ENCODE results near the gene COL6A1.

DNA sequence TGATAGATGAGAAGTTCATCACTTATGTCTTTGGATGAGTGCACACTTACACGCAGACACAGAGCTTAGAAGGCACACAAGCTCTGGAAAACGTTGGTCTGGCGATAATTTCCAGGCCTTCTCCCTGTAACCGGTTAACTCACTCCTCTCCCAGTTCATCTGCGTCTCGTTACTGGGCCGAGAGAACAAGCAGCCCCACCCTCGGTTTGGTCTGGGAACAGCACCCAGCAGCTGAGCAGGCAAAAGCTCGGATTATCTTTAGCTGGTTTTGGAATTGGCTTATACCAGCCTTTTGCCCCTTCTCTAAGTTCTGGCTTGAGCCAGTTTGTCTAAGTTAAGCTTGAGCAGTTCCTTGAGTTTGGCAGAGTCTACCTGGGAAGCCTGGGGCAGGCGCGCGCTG is 27.3 kb upstream of the COL6A1 start:
- TF ChIP-seq CTCF (IDR thresholded peaks at IDR 0.05) (no peak), EP300 (IDR thresholded peaks at IDR 0.05; ENCODE audit: borderline replicate concordance in 1 of 2, low read depth in 1 of 2, low read length in 1 of 2) (no peak), POLR2AphosphoS5 (IDR thresholded peaks at IDR 0.05; ENCODE audit: low read depth, low read length) (no peak), SMC3 (IDR thresholded peaks at IDR 0.05; ENCODE audit: low read depth, low read length) (no peak), FOXJ3 (CRISPR knock-in tag; IDR thresholded peaks at IDR 0.05) (no peak), MEF2A (IDR thresholded peaks at IDR 0.05; ENCODE audit: borderline replicate concordance, low read depth) (no peak)
- TF ChIP-seq, protein P1, sequence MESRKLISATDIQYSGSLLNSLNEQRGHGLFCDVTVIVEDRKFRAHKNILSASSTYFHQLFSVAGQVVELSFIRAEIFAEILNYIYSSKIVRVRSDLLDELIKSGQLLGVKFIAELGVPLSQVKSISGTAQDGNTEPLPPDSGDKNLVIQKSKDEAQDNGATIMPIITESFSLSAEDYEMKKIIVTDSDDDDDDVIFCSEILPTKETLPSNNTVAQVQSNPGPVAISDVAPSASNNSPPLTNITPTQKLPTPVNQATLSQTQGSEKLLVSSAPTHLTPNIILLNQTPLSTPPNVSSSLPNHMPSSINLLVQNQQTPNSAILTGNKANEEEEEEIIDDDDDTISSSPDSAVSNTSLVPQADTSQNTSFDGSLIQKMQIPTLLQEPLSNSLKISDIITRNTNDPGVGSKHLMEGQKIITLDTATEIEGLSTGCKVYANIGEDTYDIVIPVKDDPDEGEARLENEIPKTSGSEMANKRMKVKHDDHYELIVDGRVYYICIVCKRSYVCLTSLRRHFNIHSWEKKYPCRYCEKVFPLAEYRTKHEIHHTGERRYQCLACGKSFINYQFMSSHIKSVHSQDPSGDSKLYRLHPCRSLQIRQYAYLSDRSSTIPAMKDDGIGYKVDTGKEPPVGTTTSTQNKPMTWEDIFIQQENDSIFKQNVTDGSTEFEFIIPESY (IDR thresholded peaks at IDR 0.05; ENCODE audit: borderline replicate concordance, low read depth): no peak
- TF ChIP-seq, protein P2, sequence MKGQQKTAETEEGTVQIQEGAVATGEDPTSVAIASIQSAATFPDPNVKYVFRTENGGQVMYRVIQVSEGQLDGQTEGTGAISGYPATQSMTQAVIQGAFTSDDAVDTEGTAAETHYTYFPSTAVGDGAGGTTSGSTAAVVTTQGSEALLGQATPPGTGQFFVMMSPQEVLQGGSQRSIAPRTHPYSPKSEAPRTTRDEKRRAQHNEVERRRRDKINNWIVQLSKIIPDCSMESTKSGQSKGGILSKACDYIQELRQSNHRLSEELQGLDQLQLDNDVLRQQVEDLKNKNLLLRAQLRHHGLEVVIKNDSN (IDR thresholded peaks at IDR 0.05; ENCODE audit: borderline replicate concordance, low read depth): no peak
- TF ChIP-seq, protein P3, sequence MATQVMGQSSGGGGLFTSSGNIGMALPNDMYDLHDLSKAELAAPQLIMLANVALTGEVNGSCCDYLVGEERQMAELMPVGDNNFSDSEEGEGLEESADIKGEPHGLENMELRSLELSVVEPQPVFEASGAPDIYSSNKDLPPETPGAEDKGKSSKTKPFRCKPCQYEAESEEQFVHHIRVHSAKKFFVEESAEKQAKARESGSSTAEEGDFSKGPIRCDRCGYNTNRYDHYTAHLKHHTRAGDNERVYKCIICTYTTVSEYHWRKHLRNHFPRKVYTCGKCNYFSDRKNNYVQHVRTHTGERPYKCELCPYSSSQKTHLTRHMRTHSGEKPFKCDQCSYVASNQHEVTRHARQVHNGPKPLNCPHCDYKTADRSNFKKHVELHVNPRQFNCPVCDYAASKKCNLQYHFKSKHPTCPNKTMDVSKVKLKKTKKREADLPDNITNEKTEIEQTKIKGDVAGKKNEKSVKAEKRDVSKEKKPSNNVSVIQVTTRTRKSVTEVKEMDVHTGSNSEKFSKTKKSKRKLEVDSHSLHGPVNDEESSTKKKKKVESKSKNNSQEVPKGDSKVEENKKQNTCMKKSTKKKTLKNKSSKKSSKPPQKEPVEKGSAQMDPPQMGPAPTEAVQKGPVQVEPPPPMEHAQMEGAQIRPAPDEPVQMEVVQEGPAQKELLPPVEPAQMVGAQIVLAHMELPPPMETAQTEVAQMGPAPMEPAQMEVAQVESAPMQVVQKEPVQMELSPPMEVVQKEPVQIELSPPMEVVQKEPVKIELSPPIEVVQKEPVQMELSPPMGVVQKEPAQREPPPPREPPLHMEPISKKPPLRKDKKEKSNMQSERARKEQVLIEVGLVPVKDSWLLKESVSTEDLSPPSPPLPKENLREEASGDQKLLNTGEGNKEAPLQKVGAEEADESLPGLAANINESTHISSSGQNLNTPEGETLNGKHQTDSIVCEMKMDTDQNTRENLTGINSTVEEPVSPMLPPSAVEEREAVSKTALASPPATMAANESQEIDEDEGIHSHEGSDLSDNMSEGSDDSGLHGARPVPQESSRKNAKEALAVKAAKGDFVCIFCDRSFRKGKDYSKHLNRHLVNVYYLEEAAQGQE (IDR thresholded peaks at IDR 0.05; ENCODE audit: low read depth, low read length): no peak
